Right lobe of liver (tissue), 4 donors: ENCODE data around the gene FRMD4B.

Experiments
- CTCF ChIP-seq, 4 donors: fragments of 200-600 bp in 3 of 4; fragments of 450-650 bp in 1 of 4; IDR thresholded peaks; one replicate each; pipeline versions ENCODE4 v1.5.1 to v1.8.0; 2016 to 2022; ENCODE audit warnings: antibody characterized with exemption in 4 of 4, mild to moderate bottlenecking in 2 of 4
- POLR2A ChIP-seq: fragments of 450-650 bp; IDR thresholded peaks from one replicate; pipeline ENCODE4 v1.6.1; 2017; ENCODE audit warnings: antibody characterized with exemption, mild to moderate bottlenecking
- donor health status: DM: no; HTN: no; CAD: no.
- donor health status: DM: no; HTN: no; CAD: no.
- donor health status: DM: no; HTN: yes; CAD: no.

DNA sequence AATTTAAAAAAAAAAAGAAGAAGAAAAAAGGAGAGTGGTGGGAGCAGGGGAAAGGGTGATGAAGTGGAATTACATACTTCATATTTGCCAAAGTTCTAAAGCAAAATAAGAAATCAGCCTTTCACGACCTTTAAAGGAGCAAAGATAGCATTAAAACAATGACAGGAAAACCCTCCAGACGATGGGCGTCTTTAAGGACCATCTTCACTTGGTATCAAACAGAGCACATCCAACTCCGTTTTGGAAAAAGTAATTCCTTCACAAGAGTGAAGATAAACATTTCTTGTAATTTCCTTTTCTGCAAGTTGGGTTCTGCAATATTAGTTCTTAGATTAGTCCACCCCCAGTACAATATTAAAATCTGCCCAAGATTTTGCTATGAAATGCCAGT, 32.8 kb downstream of the FRMD4B start:
- TF ChIP-seq CTCF (IDR thresholded peaks at IDR 0.05) (no peak), POLR2A (no peak)
